ENCODE data around the gene INPP5B. TPM values are rescaled to one million over a fixed set of nuclear protein-coding genes. Genes with fewer than 3 reads are reported as not detected.

Gene INPP5B
- total and polyA plus RNA-seq, 8 donors: 7.5 to 16.1 (median 12.3) TPM

GRCh38 chr1:37875833-37876232, 71.0 kb downstream of the INPP5B start:
- Histone ChIP-seq H3K4me3 (no peak overlapping the region), H3K36me3 (peaks cover 0 to 58% (median 16%) of the 10 kb centered on the region in 3 donors), H3K9me3 (no peaks in the 10 kb centered on the region), H3K27ac (no peak overlapping the region), H3K4me1 (no peaks in the 10 kb centered on the region), H3K27me3 (no peaks in the 10 kb centered on the region)
- DNase-seq: no peak
- TF ChIP-seq CTCF (IDR thresholded peaks at IDR 0.05): no peak
- no peak for FAIRE-seq
- no peak for ATAC-seq
- WGBS, 2 donors: 91 to 100% methylated on average over 1 of the region's 1 CpG
- intact Hi-C loops (cut with DNase I): no loop called here

GRCh38 chr1:37872692-37873091, 74.2 kb downstream of the INPP5B start:
- Histone ChIP-seq H3K27me3 (no peaks in the 10 kb centered on the region), H3K27ac (no peak overlapping the region), H3K9me3 (no peaks in the 10 kb centered on the region), H3K4me3 (no peak overlapping the region), H3K4me1 (no peaks in the 10 kb centered on the region), H3K36me3 (peaks cover 0 to 49% (median 11%) of the 10 kb centered on the region in 3 donors)
- no peak for DNase-seq
- intact Hi-C loops (cut with DNase I): no loop called here
- TF ChIP-seq CTCF (IDR thresholded peaks at IDR 0.05): no peak
- FAIRE-seq: no peak
- no peak for ATAC-seq
- WGBS, 2 donors: 94 to 96% methylated on average over 1 of the region's 1 CpG

- Histone ChIP-seq H3K9me3 (no peaks in the 10 kb centered on the region), H3K4me3 (no peak overlapping the region), H3K27me3 (no peaks in the 10 kb centered on the region), H3K36me3 (peaks cover 0 to 19% (median 10%) of the 10 kb centered on the region in 3 donors), H3K27ac (no peak overlapping the region), H3K4me1 (no peaks in the 10 kb centered on the region)
- FAIRE-seq (no peak), DNase-seq (no peak), ATAC-seq (peak in 1 of 4 donors; percentile 48)
- TF ChIP-seq CTCF (IDR thresholded peaks at IDR 0.05): no peak
- intact Hi-C loops (cut with DNase I): no loop called here
- whole genome bisulfite sequencing, 2 donors: 71 to 78% methylated on average over 2 of the region's 2 CpGs
These were observed 78.4 kb downstream of the INPP5B start for GRCh38 chr1:37868466-37868865.

- Histone ChIP-seq H3K36me3 (peaks cover 0 to 12% (median 5%) of the 10 kb centered on the region in 3 donors), H3K27ac (no peak overlapping the region), H3K4me3 (no peak overlapping the region), H3K4me1 (no peaks in the 10 kb centered on the region), H3K9me3 (no peaks in the 10 kb centered on the region), H3K27me3 (no peaks in the 10 kb centered on the region)
- TF ChIP-seq CTCF (IDR thresholded peaks at IDR 0.05): no peak
- intact Hi-C loops (cut with DNase I): no loop called here
- 93 to 95% methylated on average over 6 of the region's 6 CpGs for WGBS, 2 donors
- DNase-seq (no peak), FAIRE-seq (no peak), ATAC-seq (no peak)
These were observed 79.1 kb downstream of the INPP5B start for GRCh38 chr1:37867784-37868183.

- 97 to 100% methylated on average over 1 of the region's 1 CpG for WGBS, 2 donors
- Histone ChIP-seq H3K4me3 (no peak overlapping the region), H3K4me1 (no peaks in the 10 kb centered on the region), H3K27ac (no peak overlapping the region), H3K36me3 (peaks cover 0 to 9% (median 5%) of the 10 kb centered on the region in 3 donors), H3K9me3 (no peaks in the 10 kb centered on the region), H3K27me3 (no peaks in the 10 kb centered on the region)
- ATAC-seq: no peak
- FAIRE-seq: no peak
- intact Hi-C loops (cut with DNase I): no loop called here
- no peak for DNase-seq
- no peak for TF ChIP-seq CTCF (IDR thresholded peaks at IDR 0.05)
These were observed 80.4 kb downstream of the INPP5B start for GRCh38 chr1:37866491-37866890.
